AG09319 (cell line): Measurements from ENCODE around the gene KANSL1L.

Experiments
- DNase-seq: peaks from one replicate; pipeline ENCODE4 v3.0.0-alpha.2; 2010; ENCODE audit warnings: low read depth; ENCODE audit errors: extremely low read depth
- TF ChIP-seq, protein P1 (sequence below): IDR thresholded peaks from 2 replicates; pipeline ENCODE4 v1.5.1; 2011; ENCODE audit warnings: low read depth, mild to moderate bottlenecking, inconsistent platforms, low read length, moderate library complexity

Gene KANSL1L

DNA sequence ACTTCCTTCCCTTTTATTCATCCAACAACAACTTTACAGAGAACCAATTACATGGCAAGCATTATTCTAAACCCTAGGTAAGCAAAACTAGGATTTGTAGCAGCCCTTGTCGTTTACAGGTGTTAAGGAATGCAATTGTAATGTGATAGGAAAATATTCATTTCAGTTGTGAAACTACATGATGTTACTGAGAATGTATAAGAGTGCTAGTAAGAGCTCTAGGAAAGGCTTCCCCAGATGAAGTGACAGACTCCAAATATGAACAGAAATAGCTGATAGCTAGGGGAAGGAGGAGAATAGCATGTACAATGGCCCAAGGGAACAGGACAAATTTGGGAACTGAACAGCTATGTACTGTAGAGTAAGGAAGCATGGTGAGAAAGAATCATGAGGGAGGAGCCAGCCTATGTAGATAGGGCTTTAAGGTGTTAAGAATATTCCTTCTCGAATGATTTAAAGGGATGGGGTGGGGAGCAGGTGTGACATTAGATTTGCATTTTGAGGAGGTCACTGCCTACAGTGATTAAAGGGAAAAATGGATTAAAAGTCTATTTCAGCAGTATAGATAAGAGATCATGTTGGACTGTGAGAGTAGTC is 137.0 kb downstream of the KANSL1L start:
- TF ChIP-seq, protein P1, sequence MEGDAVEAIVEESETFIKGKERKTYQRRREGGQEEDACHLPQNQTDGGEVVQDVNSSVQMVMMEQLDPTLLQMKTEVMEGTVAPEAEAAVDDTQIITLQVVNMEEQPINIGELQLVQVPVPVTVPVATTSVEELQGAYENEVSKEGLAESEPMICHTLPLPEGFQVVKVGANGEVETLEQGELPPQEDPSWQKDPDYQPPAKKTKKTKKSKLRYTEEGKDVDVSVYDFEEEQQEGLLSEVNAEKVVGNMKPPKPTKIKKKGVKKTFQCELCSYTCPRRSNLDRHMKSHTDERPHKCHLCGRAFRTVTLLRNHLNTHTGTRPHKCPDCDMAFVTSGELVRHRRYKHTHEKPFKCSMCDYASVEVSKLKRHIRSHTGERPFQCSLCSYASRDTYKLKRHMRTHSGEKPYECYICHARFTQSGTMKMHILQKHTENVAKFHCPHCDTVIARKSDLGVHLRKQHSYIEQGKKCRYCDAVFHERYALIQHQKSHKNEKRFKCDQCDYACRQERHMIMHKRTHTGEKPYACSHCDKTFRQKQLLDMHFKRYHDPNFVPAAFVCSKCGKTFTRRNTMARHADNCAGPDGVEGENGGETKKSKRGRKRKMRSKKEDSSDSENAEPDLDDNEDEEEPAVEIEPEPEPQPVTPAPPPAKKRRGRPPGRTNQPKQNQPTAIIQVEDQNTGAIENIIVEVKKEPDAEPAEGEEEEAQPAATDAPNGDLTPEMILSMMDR = no peak
- no peak for DNase-seq

DNA sequence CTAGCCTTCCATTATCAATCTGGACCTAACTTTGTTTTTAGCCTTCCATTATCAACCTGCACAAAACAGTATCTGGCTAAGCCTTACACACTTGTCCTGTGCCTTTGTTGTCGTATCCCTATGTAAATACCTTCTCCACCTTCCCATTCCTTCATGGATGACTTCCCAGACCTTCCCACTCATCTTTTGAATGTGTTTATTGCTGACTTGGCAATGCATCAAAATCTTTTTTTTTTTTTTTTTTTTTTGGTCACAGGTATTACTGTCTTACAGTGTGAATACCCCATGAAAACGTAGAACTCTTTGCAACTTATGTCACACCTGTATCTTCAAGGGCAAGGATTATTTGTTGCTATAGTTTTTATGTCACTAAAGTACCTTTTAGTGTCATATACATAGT is 143.0 kb downstream of the KANSL1L start:
- DNase-seq = no peak
- TF ChIP-seq, protein P1 = no peak

DNA sequence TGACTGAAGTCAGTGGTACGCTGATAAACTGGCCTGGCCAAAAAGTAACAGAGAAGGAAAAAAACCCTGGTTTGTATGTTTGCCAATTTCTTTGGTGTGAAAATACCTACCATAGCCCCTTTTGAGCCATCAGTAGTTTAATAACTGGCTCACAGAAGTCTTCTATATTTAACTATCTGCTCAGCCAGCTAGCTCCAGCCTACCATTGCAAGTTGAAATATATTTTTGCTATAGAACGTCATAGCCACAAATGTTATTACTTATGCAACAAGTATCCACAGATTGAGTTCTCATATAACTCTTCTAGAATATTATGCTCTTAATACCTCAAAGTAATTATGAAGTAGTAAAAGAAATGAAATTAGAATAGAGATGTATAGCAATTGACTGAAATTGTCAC is 143.6 kb downstream of the KANSL1L start:
- TF ChIP-seq, protein P1 = no peak
- DNase-seq = no peak

- TF ChIP-seq, protein P1 = no peak
- no peak for DNase-seq
Measured at GRCh38 chr2:210022824-210023223, 148.4 kb downstream of the KANSL1L start.

- DNase-seq = no peak
- TF ChIP-seq, protein P1 = no peak
Measured at GRCh38 chr2:210020138-210020537, 151.1 kb downstream of the KANSL1L start.

GRCh38 chr2:210009896-210010295 is 161.3 kb downstream of the KANSL1L start:
- DNase-seq = no peak
- TF ChIP-seq, protein P1 = no peak

GRCh38 chr2:210009126-210009525 is 162.1 kb downstream of the KANSL1L start:
- TF ChIP-seq, protein P1 = no peak
- no peak for DNase-seq
